Mucosa of gallbladder (tissue), 1 donor: ENCODE results near the gene LMX1B. TPM values are rescaled to one million over a fixed set of nuclear protein-coding genes. Genes with fewer than 3 reads are reported as not detected.
"Not testable (repeated sequence)": the region's sequence is repeated elsewhere in the genome, so short reads cannot be mapped to it uniquely, and the experiment has no call there.

Experiments used
- DNase-seq: peaks from one replicate; pipeline ENCODE4 v3.0.0-alpha.2; 2020; ENCODE audit warnings: low spot score
- total RNA-seq: library from RNA; stranded (reverse); gene quantifications from one replicate; pipeline ENCODE4 v1.2.1, GENCODE V29; 2021
- donor health status: DM: no; HTN: no; CAD: no.

LMX1B gene
- total RNA-seq, 1 donor from 2014 or later: 0.17 TPM

DNA sequence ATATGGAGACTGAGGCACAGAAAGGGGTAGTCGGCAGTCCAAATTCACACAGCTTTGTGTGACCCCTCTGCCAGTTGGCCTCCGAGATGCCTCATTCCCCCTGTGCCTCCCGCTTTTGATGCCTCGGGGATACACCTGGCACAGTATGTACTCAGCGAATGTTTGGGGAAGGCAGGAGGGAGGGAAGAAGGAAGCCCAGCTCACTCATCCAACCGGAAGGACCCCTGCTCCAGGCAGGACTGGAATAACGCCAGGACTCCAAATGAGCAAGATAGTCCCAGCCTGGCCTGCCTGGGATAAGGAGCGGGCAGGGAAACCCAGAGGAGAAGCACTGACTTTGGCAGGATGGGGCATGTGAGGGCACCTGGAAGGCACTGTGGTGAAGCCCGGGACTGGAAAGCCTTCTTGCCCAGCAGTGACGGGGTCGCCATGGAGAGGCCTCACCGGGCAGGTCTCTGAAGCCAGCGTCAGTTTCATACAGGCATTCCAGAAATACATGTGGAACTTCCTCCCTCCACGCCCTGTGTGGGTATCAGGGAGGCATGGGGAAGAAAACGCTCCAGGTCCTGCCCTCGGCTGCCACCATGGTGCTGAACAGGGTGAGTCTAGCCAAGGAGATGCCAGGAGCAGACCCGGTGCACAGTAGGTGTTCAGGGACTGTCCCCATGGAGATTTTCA lies 20.3 kb downstream of the LMX1B start:
- no peak for DNase-seq

DNA sequence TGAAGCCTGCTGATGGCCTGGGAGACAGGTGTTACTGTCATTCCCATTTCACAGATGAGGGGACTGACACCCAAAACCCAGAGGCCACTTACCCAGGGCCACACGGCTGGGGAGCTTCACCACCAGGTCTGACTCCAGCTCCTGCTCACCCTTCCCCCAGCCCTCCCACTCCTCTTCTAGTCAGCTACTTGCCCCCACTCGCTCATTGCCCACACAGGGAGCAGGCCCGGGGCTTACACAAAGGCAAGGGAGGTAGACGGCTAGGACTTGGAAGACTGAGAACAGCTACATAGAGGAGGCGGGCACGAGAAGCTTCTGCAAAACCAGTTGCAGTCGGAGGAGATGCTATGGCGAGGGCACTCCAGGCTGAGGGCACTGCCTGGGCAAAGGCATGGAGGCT lies 21.3 kb downstream of the LMX1B start:
- no peak for DNase-seq

- no peak for DNase-seq
Observed at GRCh38 chr9:126635661-126636439, 22.1 kb downstream of the LMX1B start.

DNA sequence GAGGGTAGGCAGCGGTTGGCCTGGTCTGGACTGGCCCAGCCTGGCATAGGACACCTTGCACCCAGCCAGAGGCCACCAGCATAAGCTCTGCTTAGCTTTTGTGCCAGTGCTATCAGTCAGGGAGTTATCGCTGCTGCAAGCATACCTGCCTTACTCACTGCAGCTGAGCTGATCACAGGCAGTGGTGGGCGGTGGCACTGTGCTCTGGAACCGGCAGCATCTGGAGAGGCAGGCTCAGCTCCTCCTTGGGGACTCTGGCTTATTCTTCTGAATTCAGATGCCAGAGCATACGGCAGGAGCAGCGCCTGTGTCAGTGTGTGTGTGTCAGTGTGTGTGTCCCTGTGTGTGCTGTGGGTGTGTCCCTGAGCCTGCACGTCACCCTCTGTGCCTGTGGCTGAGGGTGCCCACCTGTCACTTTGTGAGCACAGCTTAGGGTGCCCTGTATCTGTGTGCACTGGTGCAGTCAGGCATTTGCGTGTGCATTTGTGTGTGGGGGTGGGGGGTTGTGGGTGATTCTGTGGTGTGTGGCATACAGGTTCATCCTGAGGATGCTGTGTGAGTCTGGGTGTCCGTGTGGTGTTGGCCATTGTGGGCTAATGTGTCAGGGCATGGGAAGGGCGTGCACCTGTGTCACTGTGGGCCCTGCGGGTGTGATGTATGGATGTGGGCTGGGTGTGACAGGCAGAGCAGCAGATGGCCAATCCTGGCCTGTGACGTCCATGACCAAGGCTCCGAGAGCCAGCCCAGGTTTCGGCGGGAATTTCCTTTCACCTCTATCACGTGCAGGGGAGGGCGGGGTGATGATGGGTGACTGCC lies 23.5 kb downstream of the LMX1B start:
- DNase-seq: no peak

- peak; percentile 22 for DNase-seq
Observed at GRCh38 chr9:126638571-126639132, 24.9 kb downstream of the LMX1B start.

DNA sequence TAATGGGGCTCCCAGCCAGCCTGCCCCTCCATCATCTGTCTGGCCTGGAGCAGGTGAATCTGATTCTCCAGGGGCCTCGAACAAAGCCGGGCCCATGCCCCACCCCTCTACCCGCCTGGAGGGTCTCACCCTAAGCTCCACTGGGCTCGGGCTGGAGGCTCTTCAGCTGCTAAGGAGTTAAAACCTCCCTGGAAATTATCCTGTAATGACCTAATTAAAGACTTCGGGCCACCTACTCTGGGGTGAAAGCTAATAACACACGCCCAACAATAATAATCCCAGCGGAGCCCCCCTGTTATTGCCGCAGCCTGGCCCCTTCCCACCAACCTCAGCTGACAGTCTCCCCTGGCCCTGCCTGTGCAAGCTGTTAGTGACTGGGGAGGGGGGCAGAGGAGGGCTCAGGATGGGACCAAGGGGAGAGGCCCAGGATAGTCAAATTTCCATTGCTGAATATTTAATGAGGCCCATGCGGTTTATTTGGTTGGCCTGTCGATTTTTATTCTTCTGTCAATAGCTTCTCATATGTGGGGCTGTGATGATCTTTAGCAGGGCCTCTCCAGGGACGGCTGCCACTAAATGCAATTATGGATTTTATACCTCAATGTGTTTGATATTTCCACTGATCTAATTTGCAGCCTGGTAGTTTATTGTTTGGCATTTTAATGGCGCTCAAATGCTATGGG lies 25.7 kb downstream of the LMX1B start:
- no peak for DNase-seq

GRCh38 chr9:126641118-126641851 lies 27.6 kb downstream of the LMX1B start:
- DNase-seq: no peak

DNA sequence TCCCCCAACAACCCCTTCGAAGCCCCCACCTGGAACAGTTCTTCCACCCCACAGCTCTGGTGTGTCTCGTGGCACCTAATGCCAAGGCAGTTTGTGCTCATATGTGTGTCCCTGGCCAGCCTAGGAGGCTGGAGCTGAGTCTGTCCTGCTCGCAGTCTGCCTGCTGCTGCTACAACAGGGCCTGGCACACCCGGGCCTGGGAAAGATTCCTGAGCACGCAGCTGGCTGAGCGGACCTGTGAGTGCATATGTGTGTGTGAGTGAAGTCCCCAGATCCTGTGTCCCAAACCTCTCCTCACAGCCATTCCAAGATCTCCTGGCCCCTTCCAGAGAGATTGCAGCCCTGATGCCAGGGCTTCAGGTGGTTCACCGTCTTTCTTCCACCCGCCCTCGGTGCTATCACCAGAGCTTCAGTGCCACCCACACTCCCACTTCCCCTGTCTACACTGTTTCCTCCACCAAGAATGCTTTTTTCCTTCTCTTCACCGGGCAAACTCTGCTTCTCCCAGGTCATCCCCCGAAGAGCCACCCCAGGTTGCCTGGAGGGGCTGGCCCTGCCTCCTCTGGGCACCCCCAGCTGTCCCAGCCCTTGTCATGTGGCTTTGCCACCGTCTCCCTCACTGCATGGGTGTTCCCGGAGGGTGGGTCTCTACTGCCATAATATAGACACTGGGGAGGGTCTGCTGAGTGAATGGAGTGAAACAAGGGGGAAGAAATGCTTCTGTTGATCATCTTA lies 28.4 kb downstream of the LMX1B start:
- DNase-seq: no peak

- DNase-seq: no peak
Observed at GRCh38 chr9:126642839-126643238, 29.1 kb downstream of the LMX1B start.

- DNase-seq: peak; percentile 77
Observed at GRCh38 chr9:126643945-126644527, 30.3 kb downstream of the LMX1B start.

GRCh38 chr9:126646162-126646561 lies 32.4 kb downstream of the LMX1B start:
- DNase-seq: no peak

- no peak for DNase-seq
Observed at GRCh38 chr9:126647585-126648411, 34.1 kb downstream of the LMX1B start.

- DNase-seq: no peak
Observed at GRCh38 chr9:126649477-126649876, 35.7 kb downstream of the LMX1B start.

DNA sequence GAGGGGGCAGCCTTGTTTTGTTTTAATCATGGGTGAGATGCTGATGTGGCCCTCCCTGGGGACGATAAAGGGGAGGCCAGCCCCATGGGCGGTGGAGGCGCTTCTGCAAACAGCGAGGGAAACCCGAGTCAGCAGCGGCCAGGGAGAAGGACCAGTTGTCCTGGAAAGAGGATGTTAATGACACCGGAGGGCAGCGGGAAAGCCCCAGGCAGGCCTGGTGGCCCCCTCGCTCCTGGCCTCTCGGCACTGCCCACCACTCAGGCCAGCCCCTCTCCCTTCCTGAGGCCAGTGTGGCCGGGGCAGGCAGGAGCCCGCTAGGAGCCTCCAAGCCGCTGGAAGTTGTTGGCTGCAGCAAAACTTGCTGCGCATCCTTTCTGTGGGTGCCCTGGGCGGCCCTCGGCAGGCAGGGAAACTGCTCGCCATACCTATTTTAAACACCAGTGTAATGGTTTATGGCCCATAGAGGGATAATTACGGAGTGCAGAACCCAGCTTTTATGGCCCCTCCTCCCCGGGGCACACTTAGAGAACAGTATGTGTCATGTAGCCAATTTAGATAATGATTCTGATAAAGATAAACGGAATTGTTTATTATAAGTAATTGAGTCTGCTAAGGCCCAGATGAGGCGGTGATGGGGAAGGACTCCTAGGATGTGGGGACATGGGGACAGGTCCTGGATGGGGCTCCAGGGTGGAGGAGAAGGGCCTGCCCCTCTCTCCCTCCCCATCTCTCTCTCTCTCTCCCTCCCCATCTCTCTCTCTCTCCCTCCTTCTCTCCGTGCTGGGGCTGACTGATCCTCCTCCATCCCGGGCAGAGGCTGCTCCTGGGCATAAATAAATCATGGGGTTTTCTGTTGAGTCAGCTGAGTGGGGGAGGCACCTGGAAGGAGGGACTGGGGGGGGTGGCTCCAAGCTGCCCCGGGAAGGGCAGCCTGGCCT lies 36.9 kb downstream of the LMX1B start:
- DNase-seq: no peak

- peak; percentile 61 for DNase-seq
Observed at GRCh38 chr9:126652140-126652582, 38.4 kb downstream of the LMX1B start.

DNA sequence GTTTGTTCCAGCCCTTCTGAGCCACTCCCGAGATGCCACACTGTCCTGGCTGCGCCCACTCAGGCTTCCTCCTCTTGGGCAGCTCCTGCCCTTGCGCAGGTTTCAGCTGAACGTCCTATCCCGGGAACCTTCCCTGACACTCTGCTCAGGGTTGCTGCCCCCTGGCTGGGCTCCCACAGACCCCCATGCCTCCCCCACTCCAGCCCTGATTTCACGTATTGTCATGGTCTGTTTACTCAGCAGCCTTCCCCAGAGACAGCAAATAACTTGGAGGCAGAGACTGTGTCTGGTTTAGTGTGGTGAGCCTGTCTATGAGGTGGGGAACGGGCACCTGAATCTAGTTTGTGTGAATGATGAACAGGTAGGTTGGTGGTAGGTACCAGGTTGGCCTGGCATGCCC lies 40.4 kb downstream of the LMX1B start:
- no peak for DNase-seq

DNA sequence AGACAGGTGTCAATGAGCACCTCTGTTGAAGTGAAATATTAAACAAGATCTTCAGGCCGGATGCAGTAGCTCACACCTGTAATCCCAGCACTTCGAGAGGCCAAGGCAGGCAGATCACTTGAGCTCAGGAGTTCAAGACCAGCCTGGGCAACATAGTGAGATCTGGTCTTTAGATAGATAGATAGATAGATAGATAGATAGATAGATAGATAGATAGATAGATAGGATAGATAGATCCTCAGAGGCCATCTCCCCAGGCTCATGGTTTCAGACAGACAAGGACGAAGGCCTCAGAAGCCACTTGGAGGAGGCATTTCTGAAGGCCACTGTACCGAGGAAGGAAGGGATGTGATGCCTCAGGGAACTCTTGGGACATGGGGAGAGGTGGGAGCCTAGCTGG lies 42.5 kb downstream of the LMX1B start:
- not testable (repeated sequence) for DNase-seq
